ENCODE data around the gene XPO4.

DNA sequence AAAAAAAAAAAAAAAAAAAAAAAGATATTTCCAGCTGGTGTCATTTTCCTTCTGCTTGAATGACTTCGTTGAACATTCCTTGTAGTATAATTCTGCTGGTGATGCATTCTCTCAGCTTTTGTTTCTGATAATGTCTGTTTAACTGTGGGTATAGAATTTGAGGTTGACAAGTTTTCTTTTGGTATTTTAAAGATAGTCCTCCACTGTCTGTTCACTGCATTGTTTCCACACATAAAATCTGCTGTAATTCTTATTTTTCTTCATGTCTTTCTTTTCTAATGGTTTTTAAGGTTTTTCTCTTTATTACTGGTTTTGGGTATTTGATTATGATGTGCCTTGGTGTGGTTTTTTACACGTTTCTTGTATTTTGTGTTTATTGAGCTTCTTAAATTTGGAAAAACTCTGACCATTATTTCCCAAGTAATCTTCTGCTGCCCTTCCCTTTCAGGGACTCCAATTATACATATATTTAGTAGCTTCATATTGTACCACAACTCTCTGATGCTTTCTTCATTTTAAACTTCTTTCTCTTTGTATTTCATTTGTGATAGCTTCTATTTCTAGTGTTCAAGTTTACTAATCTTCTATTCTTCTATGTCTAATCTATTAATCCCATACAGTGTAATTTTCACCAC lies 135.1 kb downstream of the XPO4 start:
- TF ChIP-seq CTCF (IDR thresholded peaks at IDR 0.05), result no peak
- no peak for TF ChIP-seq POLR2A (IDR thresholded peaks at IDR 0.05)
